8988T (cell line): ENCODE results near the gene NHLRC3.
"Not testable (repeated sequence)": the region's sequence is repeated elsewhere in the genome, so short reads cannot be mapped to it uniquely, and the experiment has no call there.

Experiments
- DNase-seq: peaks from one replicate; pipeline ENCODE4 v3.0.0; 2011

NHLRC3 gene

DNA sequence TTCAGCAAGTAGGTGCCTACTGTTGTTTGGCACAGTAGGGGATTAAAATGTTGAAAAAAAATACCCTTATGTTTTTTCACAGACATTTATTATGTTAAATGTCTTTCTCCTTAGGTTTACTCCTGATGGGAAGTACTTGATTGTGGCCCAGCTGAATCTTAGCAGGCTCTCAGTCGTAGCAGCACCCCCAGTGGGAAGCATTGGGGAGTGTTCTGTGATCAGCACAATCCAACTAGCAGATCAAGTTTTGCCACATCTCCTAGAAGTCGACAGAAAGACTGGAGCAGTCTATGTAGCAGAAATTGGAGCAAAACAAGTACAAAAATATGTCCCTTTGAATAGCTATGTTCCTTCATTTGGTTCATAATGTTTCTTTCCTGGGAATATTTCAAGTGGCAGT lies 9.3 kb downstream of the NHLRC3 start:
- DNase-seq, result no peak

DNA sequence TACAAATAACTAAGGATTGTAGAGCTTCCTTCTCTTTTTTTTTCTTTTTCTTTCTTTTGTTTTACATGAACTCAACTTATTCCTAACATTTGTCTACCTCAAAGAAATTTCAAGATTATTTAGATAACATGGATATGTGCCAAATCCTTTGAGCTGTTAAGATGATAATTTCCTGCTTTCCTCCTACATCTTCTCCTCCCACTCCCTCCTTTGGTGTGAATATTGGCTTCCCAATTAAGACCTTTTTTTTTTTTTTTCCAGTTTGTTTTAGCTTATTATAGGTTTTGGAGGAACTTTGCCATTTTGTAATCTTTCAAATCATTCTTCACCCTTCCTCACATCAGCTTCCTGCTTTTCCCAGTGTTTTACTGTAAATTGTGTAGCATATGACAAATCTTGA lies 10.6 kb downstream of the NHLRC3 start:
- no peak for DNase-seq

GRCh38 chr13:39049274-39049673 lies 11.0 kb downstream of the NHLRC3 start:
- no peak for DNase-seq

- DNase-seq, result no peak
Measured at GRCh38 chr13:39051157-39051556, 12.9 kb downstream of the NHLRC3 start.

DNA sequence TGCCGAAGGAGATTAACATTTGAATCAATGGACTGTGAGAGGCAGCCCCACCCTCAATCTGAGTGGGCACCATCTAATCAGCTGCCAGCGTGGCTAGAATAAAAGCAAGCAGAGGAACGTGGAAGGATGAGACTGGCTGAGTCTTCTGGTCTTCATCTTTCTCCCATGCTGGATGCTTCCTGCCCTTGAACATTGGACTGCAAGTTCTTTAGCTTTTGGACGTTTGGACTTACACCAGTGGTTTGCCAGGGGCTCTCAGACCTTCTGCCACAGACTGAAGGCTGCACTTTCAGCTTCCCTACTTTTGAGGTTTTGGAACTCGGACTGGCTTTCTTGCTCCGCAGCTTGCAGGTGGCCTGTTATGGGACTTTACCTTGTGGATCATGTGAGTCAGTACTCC lies 14.7 kb downstream of the NHLRC3 start:
- no peak for DNase-seq

DNA sequence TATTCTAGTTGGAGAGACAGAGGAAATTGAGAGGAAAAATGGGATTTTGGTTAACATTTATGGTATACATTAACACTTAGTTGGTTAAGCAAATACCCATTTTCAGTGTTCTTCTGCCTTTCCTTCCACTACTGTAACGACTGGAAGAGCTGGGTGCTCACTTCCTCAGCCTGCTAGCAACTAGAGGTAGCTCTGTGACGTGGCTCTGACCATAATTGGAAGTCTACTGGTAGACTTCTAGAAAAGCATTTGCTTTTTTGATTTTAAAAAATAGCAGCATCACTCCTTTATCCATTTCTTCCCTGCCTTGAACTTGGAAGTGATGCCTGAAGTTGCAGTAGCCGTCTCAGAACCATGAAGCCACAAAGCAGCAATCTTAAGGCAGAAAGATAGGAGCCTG lies 15.9 kb downstream of the NHLRC3 start:
- no peak for DNase-seq

- no peak for DNase-seq
Measured at GRCh38 chr13:39056018-39056417, 17.8 kb downstream of the NHLRC3 start.

DNA sequence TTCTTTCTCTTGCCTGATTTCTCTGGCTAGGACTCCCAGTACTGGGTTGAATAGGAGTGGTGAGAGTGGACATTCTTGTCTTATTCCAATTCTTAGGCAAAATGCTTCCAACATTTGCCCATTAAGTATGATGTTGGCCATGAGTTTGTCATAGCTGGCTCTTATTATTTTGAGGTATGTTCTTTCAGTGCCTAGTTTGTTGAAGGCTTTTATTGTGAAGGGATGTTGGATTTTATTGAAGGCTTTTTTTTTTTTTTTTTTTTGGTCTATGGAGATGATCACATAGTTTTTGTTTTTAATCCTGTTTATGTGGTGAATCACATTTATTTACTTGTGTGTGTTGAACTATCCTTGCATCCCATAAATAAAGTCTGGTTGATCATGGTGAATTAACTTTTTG lies 19.8 kb downstream of the NHLRC3 start:
- no peak for DNase-seq

DNA sequence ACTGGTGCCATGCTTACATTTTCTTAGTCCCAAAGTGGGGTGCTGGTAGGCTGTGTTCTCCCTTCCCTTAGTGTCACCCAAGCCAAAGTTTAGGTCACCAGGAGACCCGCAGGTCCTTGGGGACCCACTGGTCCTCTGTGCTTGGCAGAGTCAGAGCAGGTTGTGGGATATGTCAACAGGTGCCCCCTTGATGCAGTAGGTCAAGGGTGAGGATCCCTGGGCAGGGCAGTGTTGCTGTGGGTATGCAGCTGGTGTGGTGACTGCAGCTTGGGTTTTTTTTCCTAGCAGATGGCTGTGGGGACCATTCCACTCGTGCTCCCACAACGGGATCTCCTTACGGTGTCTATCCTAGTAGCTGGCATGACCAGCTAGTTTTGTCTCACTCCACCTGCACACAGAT lies 23.7 kb downstream of the NHLRC3 start:
- DNase-seq, result no peak

GRCh38 chr13:39072842-39073241 lies 34.6 kb downstream of the NHLRC3 start:
- DNase-seq, result no peak

DNA sequence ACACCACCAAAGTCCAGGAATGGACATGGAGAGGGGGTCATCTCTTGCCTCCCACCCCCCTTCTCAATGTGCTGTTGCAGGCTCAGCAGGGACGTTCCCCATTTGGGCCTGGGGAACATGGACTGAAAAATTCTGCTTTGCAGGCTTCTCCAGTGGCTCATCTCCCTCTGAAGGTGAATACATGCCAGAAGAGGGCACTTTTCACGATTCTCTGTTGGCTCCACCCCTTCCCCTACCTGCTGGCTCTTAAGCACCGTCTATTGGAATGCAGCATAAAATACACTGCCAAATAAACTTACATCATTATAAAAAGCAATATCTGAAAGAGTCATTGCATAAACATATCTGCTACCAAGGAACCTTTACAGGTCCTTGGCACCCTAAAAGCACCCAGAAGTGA lies 35.7 kb downstream of the NHLRC3 start:
- no peak for DNase-seq

DNA sequence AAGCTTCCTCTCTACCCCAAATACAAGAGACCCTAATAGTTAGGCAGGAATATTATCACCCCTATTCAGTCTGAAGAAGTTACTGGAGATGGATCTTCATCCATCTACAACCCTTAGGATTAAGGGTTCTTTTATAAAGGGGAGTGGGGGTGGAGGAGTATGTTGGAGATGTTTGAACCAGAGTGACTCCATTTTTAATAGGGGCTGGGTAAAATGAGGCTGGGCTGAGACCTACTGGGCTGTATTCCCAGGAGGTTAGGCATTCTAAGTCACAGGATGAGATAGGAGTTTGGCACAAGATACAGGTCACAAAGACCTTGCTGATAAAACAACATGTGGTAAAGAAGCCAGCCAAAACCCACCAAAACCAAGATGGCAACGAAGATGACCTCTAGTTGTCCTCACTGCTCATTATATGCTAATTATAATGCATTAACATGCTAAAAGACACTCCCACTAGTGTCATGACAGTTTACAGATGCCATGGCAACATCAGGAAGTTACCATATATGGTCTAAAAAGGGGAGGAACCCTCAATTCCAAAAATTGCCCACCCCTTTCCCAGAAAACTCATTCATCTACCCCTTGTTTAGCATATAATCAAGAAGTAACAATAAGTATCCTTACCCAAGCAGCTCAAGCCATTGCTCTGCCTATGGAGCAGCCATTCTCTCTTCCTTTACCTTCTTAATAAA lies 48.1 kb downstream of the NHLRC3 start:
- not testable (repeated sequence) for DNase-seq

GRCh38 chr13:39091586-39091985 lies 53.3 kb downstream of the NHLRC3 start:
- DNase-seq, result no peak

GRCh38 chr13:39095500-39095899 lies 57.2 kb downstream of the NHLRC3 start:
- DNase-seq, result no peak

GRCh38 chr13:39099231-39099630 lies 61.0 kb downstream of the NHLRC3 start:
- no peak for DNase-seq
